ENCODE measurements around the gene ANKRD40. TPM values are rescaled to one million over a fixed set of nuclear protein-coding genes. Genes with fewer than 3 reads are reported as not detected.
A peak's percentile ranks its signal among the peaks of the same experiment; 100 is the strongest.

ANKRD40 gene
- total and polyA plus RNA-seq, 12 donors, result 14.9 to 46.4 (median 36.1) TPM

DNA sequence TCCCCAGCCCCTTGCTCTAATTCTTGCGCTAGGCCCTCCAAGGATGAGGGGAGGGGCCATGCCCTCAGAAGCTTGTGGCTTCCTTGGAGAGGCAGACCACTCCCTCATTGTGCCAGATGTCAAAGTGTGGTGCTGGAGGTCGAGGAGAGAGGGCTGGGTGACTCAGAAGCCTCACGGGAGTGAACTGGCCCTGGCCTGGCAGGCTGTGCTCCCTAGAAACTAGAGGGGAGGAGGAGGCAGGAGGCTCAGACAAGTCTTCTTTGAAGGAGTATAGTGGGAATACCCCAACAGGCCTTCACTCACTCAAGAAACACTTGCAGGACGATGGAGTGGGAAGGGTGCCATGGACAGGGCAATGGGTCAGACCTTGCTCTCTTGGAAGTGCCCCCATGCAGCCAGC, 18.5 kb downstream of the ANKRD40 start:
- TF ChIP-seq CTCF (IDR thresholded peaks at IDR 0.05) (no peak), POLR2A (IDR thresholded peaks at IDR 0.05) (peak in 1 of 2 donors; percentile 46)
- H3K4me3 ChIP-seq, result no peak overlapping the region
- intact Hi-C loops (cut with DNase I), result no loop called here
- H3K27ac ChIP-seq, result peak overlapping the region; percentile 69 to 91 (median 87)
- peak in 6 of 7 donors; percentile 80 to 87 (median 84) for DNase-seq
- H3K27me3 ChIP-seq, result no peaks in the 10 kb centered on the region
- no peaks in the 10 kb centered on the region for H3K9me3 ChIP-seq (replicated peaks in 1 of 3)
- H3K36me3 ChIP-seq (replicated peaks in 1 of 2), result peaks cover 0 to 25% of the 10 kb centered on the region in 2 donors
- H3K4me1 ChIP-seq (replicated peaks in 1 of 2), result peaks cover 39 to 64% of the 10 kb centered on the region in 2 donors
- 18 to 31% (median 24%) methylated on average over 4 of the region's 4 CpGs for WGBS, 4 donors

DNA sequence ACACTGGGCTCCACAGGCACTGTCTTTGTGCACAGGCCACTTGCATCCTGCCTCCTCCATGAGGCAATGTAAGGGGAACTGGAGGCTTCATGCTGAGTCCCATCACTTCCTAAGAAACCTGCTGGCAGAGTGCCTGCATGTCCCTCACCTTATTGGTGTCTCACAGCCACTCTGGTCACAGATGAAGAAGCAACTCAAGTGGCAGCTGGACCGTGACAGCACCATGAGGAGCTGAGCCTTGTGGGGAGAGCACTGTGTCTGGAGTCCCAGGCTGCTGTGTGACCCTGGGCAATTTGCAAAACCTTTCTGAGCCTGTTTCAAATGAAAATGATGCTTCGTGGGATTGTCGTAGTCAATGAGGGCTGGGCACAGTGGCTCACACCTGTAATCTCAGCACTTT, 19.5 kb downstream of the ANKRD40 start:
- Histone ChIP-seq H3K9me3 (replicated peaks in 1 of 3) (no peaks in the 10 kb centered on the region), H3K27ac (peak overlapping the region; percentile 69 to 91 (median 87)), H3K27me3 (no peaks in the 10 kb centered on the region), H3K4me1 (replicated peaks in 1 of 2) (peaks cover 39 to 57% of the 10 kb centered on the region in 2 donors), H3K4me3 (no peak overlapping the region), H3K36me3 (replicated peaks in 1 of 2) (peaks cover 0 to 15% of the 10 kb centered on the region in 2 donors)
- no peak for TF ChIP-seq CTCF (IDR thresholded peaks at IDR 0.05)
- intact Hi-C loops (cut with DNase I), result no loop called here
- WGBS, 4 donors, result 86 to 95% (median 94%) methylated on average over 2 to 3 of the region's 3 CpGs
- DNase-seq, result peak in 1 of 7 donors; percentile 30

- Histone ChIP-seq H3K36me3 (replicated peaks in 1 of 2) (peaks cover 0 to 7% of the 10 kb centered on the region in 2 donors), H3K27ac (peak overlapping the region; percentile 66 to 91 (median 86)), H3K27me3 (no peaks in the 10 kb centered on the region), H3K4me3 (no peak overlapping the region), H3K9me3 (replicated peaks in 1 of 3) (no peaks in the 10 kb centered on the region), H3K4me1 (replicated peaks in 1 of 2) (peaks cover 39 to 65% of the 10 kb centered on the region in 2 donors)
- intact Hi-C loops (cut with DNase I), result no loop called here
- TF ChIP-seq POLR2A (IDR thresholded peaks at IDR 0.05) (peak in 1 of 2 donors; percentile 11), CTCF (IDR thresholded peaks at IDR 0.05) (no peak)
- WGBS, 4 donors, result 65 to 73% (median 68%) methylated on average over 9 to 16 of the region's 16 CpGs
- DNase-seq, result peak in 6 of 7 donors; percentile 65 to 85 (median 80)
Observed at GRCh38 chr17:50687200-50688066, 20.3 kb downstream of the ANKRD40 start.

DNA sequence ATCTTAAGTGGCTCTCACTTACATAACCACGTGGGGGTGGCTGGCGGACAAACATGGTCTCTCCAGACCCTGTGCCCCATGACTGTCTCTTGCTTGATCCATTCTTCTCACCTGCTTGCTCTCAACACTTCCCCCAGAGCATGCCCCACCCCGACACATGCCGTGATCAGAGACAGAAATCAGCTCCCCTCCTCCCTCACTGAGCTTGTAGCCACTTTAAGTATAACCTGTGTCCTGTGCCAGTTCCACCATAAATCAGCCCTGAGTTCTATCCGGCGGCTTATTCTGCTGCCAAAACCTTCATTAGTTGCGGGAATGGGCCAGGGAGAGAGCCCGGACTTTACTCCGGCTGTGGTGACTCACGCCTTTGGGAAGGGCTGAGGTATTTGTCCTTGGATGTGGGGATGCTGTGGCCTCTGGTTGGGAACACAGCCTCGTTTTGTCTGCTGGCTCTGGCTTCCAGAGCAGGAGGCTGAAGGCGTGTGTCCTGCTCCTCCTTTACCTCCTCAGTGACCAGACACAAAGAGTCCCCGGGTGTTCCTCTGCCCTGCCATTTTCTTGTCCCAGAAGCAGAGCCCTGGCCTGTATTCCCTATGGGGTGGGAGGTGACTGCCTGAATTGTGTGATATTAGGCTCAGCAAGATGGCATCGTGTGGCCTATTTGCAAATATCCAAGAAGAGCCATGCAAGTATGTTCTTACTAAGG, 21.1 kb downstream of the ANKRD40 start:
- Histone ChIP-seq H3K4me3 (no peak overlapping the region), H3K27ac (peak overlapping the region; percentile 83 to 91 (median 86)), H3K27me3 (no peaks in the 10 kb centered on the region), H3K4me1 (replicated peaks in 1 of 2) (peaks cover 42 to 71% of the 10 kb centered on the region in 2 donors), H3K9me3 (replicated peaks in 1 of 3) (no peaks in the 10 kb centered on the region), H3K36me3 (replicated peaks in 1 of 2) (peaks cover 0 to 2% of the 10 kb centered on the region in 2 donors)
- WGBS, 4 donors, result 19 to 49% (median 37%) methylated on average over 12 to 14 of the region's 14 CpGs
- intact Hi-C loops (cut with DNase I), result no loop called here
- no peak for TF ChIP-seq CTCF (IDR thresholded peaks at IDR 0.05)
- TF ChIP-seq POLR2A (IDR thresholded peaks at IDR 0.05), result peak in 1 of 2 donors; percentile 79
- DNase-seq, result peak; percentile 83 to 97 (median 96)
